ENCODE results near the gene IGFBP6.

IGFBP6 gene

DNA sequence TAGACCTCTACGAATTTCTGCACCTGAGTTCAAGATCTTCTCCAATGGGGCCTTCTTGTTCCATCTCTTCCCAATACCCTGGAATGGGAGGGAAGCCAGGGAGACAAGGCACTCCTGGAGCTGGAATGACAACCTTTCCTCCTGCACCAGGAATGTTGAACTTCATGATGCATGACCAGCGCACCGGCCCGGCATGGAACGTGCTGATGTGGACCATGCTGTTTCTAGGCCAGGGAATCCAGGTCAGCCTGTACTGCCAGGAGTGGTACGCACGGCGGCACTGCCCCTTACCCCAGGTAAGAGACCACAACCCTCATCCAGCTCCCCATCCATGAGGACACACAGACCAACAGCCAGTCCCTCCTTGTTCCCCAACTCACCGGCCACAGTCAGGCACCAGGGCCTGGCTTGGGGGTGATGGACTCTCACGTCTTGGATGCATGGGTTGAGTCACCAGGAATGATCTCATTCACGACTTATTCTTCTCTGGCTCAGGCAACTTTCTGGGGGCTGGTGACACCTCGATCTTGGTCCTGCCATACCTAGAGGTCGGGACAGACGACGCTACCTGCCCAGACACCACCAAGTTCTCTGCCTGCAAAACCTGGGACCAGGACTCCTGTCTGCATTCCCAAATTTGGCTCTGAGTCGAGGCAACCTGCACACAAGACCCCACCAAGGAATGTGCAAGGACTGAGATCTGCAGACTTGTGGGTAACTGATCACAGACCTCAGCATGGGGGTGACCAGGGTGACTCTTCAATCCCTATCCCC, 26.3 kb downstream of the IGFBP6 start:
- peak; percentile 36 for DNase-seq

DNA sequence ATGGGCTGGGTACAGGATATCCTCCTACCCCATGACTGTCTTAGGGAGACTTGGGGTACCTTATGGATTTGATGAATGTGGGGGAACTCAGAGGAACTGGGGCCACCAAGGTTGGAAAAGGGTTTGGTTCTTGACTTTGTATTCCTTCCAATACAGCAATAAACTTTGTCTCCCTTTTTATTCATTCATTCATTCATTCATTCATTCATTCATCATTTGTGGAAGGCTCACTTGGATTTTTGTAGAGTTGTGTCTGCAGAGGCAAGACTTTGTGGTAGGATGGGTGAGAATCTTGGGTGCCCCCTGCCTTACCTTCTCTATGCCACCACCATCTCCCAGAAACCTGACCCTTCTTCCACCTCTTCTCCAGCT, 26.9 kb downstream of the IGFBP6 start:
- DNase-seq: no peak

DNA sequence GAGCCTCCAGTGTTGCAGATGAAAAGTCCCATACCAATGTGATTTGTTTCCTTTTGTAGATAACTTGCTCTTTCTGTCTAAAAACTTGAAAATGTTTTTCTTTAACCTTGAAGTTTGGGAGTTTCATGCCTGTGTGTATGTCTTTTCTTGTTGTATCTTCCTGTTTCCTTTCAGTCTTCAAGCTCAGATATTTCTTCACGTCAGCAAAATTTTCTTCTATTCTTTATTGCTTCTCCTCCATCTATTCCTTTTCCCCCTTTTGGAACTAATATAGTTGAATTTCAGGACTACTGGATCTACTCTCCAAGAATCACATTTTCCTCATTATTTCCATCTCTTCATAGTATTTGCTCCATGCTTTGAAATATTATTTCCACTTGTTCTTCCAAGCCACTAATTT, 29.7 kb downstream of the IGFBP6 start:
- DNase-seq: no peak

DNA sequence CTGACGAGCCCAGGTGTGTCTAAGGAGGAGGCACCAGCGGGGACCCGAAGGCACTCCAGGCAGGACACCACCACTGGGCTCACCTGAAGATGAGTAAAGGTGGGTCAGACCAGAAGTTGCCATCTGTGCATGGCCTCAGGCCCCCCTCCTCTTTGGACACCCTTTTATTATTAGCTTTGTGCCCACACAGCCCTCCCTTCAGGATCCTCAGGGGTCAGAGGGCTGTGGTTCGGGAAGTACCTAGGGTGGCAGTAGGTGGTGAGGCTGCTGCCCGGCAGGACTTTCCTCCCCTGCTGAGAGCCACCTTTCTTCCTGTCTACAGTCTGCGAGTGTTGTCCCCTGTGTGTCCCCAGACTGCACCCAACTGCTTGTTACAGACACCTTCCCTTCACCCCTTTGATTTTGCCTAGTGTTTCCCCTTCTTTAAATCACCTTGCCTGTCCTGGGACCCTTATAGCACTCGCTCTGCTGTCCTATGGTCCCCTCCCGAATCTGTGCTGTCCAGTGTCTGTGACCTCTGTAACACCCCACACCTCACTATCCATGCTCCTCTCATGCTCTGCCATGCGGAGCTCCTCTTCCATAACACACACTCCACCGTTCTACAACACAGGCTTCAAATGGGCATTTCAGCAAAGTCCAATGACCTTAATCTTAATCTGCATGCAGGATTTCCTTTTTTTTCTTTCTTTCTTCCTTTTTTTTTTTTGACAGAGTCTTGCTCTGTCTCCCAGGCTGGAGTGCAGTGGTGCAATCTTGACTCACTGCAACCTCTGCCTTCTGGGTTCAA, 31.5 kb downstream of the IGFBP6 start:
- no peak for DNase-seq

DNA sequence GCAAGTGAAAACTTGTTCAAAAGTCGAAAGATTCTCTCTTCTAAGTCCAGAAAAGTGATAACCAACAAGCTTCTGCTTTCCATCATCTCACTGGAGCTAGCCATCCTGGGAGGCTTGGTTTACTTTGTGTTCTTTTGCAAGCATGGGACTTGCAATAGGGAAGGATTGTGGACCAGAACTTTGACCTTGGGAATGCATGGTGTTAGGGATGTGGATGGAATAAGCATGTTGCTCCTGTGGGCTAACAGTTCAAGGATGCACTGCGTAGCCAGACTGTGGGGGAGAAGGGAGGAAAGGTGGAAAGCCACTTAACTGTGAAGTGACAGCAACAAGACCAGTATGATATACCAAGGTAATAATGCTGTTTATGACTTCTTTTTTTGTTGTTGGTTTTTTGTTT, 34.4 kb downstream of the IGFBP6 start:
- no peak for DNase-seq

DNA sequence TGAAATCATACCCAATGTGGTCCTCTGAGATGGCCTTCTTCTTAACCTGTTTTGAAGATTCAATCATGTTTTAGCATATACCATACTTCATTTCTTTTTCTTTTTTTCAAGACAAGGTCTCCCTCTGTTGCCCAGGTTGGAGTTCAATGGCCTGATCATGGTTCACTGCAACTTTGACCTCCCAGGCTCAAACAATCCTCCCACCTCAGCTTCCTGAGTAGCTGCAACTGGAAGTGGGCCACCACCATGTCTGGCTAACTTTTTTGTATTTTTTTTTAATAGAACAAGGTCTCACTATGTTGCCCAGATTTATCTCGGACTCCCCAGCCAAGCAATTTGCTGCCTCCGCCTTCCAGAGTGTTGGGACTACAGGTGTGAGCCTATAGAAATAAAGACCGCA, 36.3 kb downstream of the IGFBP6 start:
- no peak for DNase-seq

DNA sequence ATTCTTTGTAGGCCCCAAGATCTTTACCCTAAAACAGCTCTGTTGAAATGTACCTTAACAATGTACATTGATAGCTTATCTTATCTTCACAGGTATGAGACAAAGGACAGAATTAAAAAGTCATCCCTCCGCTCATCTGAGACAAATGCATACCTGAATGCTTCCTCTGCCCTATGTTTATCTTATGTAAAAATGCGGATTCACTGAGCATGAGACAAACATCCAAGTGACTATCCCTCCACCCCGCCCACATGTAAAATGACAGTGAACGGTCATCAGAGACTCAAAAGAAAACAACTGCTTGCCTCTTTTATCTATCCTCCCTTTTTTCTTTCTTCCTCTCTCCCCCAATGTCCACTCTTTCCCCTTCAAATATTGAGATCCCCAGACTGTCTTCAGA, 45.9 kb downstream of the IGFBP6 start:
- no peak for DNase-seq

DNA sequence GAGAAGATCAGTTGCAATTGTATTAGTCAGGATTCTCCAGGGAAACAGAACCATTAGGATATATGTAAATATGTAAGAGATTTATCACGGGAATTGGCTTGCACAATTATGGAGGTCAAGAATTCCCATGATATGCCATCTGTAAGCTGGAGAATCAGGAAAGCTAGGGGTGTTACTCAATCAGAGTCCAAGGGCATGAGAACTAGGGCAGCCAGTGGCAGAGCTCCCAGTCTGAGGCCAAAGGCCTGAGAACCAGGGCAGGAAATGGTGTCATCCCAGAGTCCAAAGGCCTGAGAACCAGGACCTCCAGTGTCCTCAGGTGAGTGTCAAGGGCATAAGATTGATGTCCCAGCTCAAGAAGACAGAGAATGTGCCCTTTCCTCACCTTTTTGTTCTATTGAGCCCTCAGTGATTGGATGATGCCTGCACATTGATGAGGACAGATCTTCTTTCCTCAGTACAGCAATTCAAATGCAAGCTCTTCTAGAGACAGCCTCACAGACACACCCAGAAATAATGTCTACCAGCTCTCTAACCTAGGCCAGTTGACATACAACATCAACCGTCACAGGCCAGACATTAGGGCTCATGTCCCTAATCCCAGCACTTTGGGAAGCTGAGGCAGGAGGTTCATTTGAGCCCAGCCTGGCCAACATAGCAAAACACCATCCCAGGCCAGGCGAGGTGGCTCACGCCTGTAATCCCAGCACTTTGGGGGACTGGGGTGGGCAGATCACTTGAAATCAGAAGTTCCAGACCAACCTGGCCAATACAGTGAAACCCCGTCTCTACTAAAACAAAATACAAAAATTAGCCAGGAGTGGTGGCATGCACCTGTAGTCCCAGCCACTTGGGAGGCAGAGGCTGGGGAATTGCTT, 48.2 kb downstream of the IGFBP6 start:
- peak; percentile 19 for DNase-seq

DNA sequence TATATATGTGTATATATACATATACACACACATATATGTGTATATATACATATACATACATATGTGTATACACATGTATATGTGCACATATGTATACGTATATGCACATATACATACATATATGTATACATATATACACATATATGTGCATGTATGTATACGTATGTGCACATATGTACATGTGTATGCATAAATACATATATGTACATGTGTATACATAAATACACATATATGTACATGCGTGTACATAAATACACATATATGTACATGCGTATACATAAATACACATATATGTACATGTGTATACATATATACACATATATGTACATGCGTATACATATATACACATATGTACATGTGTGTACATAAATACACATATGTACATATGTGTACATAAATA, 49.7 kb downstream of the IGFBP6 start:
- DNase-seq: no peak

DNA sequence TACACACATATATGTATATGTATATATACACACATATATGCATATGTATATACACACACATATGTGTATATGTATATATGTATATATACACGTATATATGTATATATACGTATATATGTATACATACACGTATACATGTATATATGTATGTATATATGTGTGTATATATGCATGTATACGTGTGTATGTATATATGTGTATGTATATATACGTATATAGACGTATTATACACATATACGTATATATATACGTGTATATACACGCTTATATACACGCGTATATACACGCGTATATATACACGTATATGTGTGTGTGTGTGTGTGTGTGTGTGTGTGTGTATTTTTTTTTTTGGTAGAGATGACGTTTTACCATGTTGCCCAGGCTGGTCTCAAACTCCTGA, 50.2 kb downstream of the IGFBP6 start:
- DNase-seq: no peak

DNA sequence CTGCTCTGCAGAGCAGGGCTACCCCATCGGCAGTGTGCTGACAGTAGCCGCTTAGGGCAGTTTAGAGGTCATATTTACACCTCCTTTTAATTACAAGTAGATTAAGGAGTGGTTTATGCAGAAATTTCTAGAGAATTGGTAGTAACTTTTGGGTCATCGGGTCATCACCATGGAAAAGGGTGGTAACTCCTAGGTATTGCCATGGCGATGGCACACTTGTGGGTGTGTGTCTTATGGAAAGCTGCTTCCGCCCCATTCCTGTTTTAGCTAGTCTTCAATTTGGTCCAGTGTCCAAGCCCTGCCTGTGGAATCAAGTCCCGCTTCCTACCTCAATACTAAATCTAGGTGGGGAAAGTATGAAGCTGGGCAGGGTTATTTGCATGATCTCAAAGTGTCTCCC, 53.6 kb downstream of the IGFBP6 start:
- DNase-seq: no peak

All from fibroblast of upper back skin (primary cell).